H1 (cell line): Measurements from ENCODE around the gene CREG2. TPM values are rescaled to one million over a fixed set of nuclear protein-coding genes. Genes with fewer than 3 reads are reported as not detected.

Experiments
- CTCF ChIA-PET: fragments of 300-600 bp; sonication (Branson Sonifier 250); formaldehyde crosslinking; loops from one replicate; lab custom pipeline; 2021; ENCODE audit not compliant: partially characterized antibody; lab: Charles Lee
- POLR2A ChIA-PET: fragments of 300-600 bp; sonication (Branson Sonifier 250); formaldehyde crosslinking; loops from one replicate; lab custom pipeline; 2021; ENCODE audit warnings: inconsistent platforms; ENCODE audit not compliant: partially characterized antibody; lab: Charles Lee
- DNase-seq, 2 experiments: peaks; one replicate each; pipeline versions ENCODE4 v3.0.0 to v3.0.0-alpha.2; 2010 to 2022; ENCODE audit warnings: low spot score in 2 of 2, low read depth in 1 of 2, mixed read lengths in 1 of 2
- FAIRE-seq: peaks from 2 replicates; lab custom pipeline; 2011; peaks lifted over from hg19 to GRCh38; lab: Jason Lieb, UNC
- H2AFZ ChIP-seq: 2 replicates; pipeline ENCODE4 v1.8.1; 2012; ENCODE audit warnings: low read length, inconsistent platforms
- H2AK5ac ChIP-seq: 2 replicates; pipeline ENCODE4 v1.6.1; 2013; ENCODE audit warnings: low read depth, low read length
- H2BK120ac ChIP-seq: replicated peaks from 2 replicates; pipeline ENCODE3; 2013; ENCODE audit warnings: low read depth, low read length, inconsistent platforms
- H2BK12ac ChIP-seq: 2 replicates; pipeline ENCODE4 v1.6.1; 2013; ENCODE audit warnings: low read depth, low read length
- H2BK15ac ChIP-seq: 2 replicates; pipeline ENCODE4 v1.6.1; 2013; ENCODE audit warnings: low read length
- H2BK20ac ChIP-seq: 2 replicates; pipeline ENCODE4 v1.6.1; 2013; ENCODE audit warnings: low read length
- H2BK5ac ChIP-seq: 2 replicates; pipeline ENCODE4 v1.6.1; 2013; ENCODE audit warnings: low read depth, low read length
- H3K14ac ChIP-seq: 2 replicates; pipeline ENCODE4 v1.6.1; 2013; ENCODE audit warnings: inconsistent platforms; ENCODE audit not compliant: insufficient read length
- H3K18ac ChIP-seq: 2 replicates; pipeline ENCODE4 v1.6.1; 2013; ENCODE audit warnings: low read length; ENCODE audit errors: extremely low read depth
- H3K23ac ChIP-seq: 2 replicates; pipeline ENCODE4 v1.6.1; 2013; ENCODE audit warnings: inconsistent platforms; ENCODE audit not compliant: insufficient read length
- H3K23me2 ChIP-seq: 2 replicates; pipeline ENCODE4 v1.6.1; 2013; ENCODE audit warnings: low read depth, low read length
- H3K27ac ChIP-seq: 2 replicates; pipeline ENCODE4 v1.6.1; 2011; ENCODE audit warnings: low read depth, low read length, inconsistent platforms
- H3K27me3 ChIP-seq, 4 experiments: replicated peaks in 1 of 4; 1 replicate in 1 of 4; 2 replicates in 3 of 4; pipeline versions ENCODE4 v1.6.1 to v1.8.1; 2011 to 2013; ENCODE audit warnings: low read length in 3 of 4, mild to moderate bottlenecking in 3 of 4, inconsistent platforms in 2 of 4, mixed read lengths in 2 of 4, moderate library complexity in 1 of 4; ENCODE audit not compliant: control insufficient read depth in 3 of 4, insufficient read depth in 3 of 4; ENCODE audit errors: extremely low read depth in 1 of 4
- H3K36me3 ChIP-seq, 4 experiments: 2 replicates each; pipeline versions ENCODE4 v1.6.1 to v1.8.1; 2011 to 2013; ENCODE audit warnings: mild to moderate bottlenecking in 4 of 4, low read length in 3 of 4, moderate library complexity in 2 of 4, control low read depth in 1 of 4, inconsistent platforms in 1 of 4; ENCODE audit not compliant: insufficient read depth in 4 of 4, control insufficient read depth in 2 of 4
- H3K4ac ChIP-seq: replicated peaks from 2 replicates; pipeline ENCODE3; 2013; ENCODE audit warnings: low read length, low read depth, mixed read lengths, inconsistent platforms; ENCODE audit not compliant: insufficient read length
- H3K4me1 ChIP-seq, 4 experiments: replicated peaks in 1 of 4; 1 replicate in 1 of 4; 2 replicates in 3 of 4; pipeline versions ENCODE4 v1.6.1 to v1.8.1; 2011 to 2013; ENCODE audit warnings: low read length in 3 of 4, inconsistent platforms in 2 of 4, mixed read lengths in 1 of 4; ENCODE audit not compliant: insufficient read depth in 4 of 4, control insufficient read depth in 3 of 4
- H3K4me2 ChIP-seq, 2 experiments: 2 replicates each; pipeline versions ENCODE4 v1.6.1 to v1.8.1; 2011 to 2013; ENCODE audit warnings: low read depth in 2 of 2, low read length in 2 of 2, control low read depth in 1 of 2, inconsistent platforms in 1 of 2, mild to moderate bottlenecking in 1 of 2; ENCODE audit not compliant: insufficient read depth in 1 of 2
- H3K4me3 ChIP-seq, 4 experiments: fragments of 200-600, 300-600 bp in 1 of 4; sonication (generic), shearing (Covaris generic), sonication (Bioruptor Twin) in 1 of 4; 2 replicates each; pipeline versions ENCODE4 v1.5.1 to v1.8.1; 2011 to 2016; ENCODE audit warnings: low read length in 4 of 4, low read depth in 3 of 4, control low read depth in 2 of 4, inconsistent platforms in 2 of 4, mild to moderate bottlenecking in 2 of 4, mixed read lengths in 1 of 4, moderate library complexity in 1 of 4; ENCODE audit not compliant: insufficient read depth in 2 of 4; ENCODE audit errors: extremely low read depth in 1 of 4
- H3K56ac ChIP-seq: replicated peaks from 2 replicates; pipeline ENCODE3; 2013; ENCODE audit warnings: low read depth, mild to moderate bottlenecking, mixed read lengths, low read length, inconsistent platforms; ENCODE audit not compliant: insufficient read length
- H3K79me1 ChIP-seq: 2 replicates; pipeline ENCODE4 v1.6.1; 2013; ENCODE audit warnings: low read depth, low read length, control low read depth
- H3K79me2 ChIP-seq, 2 experiments: 2 replicates each; pipeline versions ENCODE4 v1.6.1 to v1.8.1; 2012 to 2013; ENCODE audit warnings: low read length in 2 of 2, mild to moderate bottlenecking in 2 of 2, inconsistent platforms in 1 of 2; ENCODE audit not compliant: insufficient read depth in 2 of 2, control insufficient read depth in 1 of 2
- H3K9ac ChIP-seq, 4 experiments: replicated peaks in 1 of 4; 1 replicate in 1 of 4; 2 replicates in 3 of 4; pipeline versions ENCODE4 v1.6.1 to v1.8.1; 2011 to 2013; ENCODE audit warnings: low read depth in 3 of 4, low read length in 3 of 4, control low read depth in 2 of 4, mild to moderate bottlenecking in 2 of 4, moderate library complexity in 2 of 4, inconsistent platforms in 1 of 4; ENCODE audit errors: extremely low read depth in 1 of 4
- H3K9me3 ChIP-seq, 2 experiments: 2 replicates each; pipeline versions ENCODE4 v1.6.1 to v1.8.1; 2012 to 2013; ENCODE audit warnings: mild to moderate bottlenecking in 2 of 2, moderate library complexity in 2 of 2, control low read depth in 1 of 2, inconsistent platforms in 1 of 2, low read depth in 1 of 2, low read length in 1 of 2, mixed read lengths in 1 of 2; ENCODE audit not compliant: insufficient read depth in 2 of 2
- H4K20me1 ChIP-seq, 2 experiments: replicated peaks in 1 of 2; 2 replicates each; pipeline versions ENCODE3 to v1.8.1; 2011 to 2013; ENCODE audit warnings: inconsistent platforms in 2 of 2, low read length in 2 of 2, mild to moderate bottlenecking in 1 of 2; ENCODE audit not compliant: insufficient read depth in 2 of 2, control insufficient read depth in 1 of 2
- H4K5ac ChIP-seq: 2 replicates; pipeline ENCODE4 v1.6.1; 2013; ENCODE audit warnings: low read length, low read depth, mixed read lengths, inconsistent platforms; ENCODE audit not compliant: insufficient read length
- H4K8ac ChIP-seq: 2 replicates; pipeline ENCODE4 v1.8.0; 2013; ENCODE audit warnings: mild to moderate bottlenecking, moderate library complexity, low read length, inconsistent platforms; ENCODE audit not compliant: insufficient read depth; ENCODE audit errors: extremely low read depth
- H4K91ac ChIP-seq: replicated peaks from 2 replicates; pipeline ENCODE3; 2013; ENCODE audit warnings: low read length, mixed read lengths, inconsistent platforms; ENCODE audit not compliant: insufficient read length
- BCL11A ChIP-seq, 2 experiments: IDR thresholded peaks; one replicate each; pipeline ENCODE4 v1.6.1; 2011; ENCODE audit warnings: low read depth in 2 of 2, low read length in 2 of 2, mild to moderate bottlenecking in 2 of 2
- CHD1 ChIP-seq: IDR thresholded peaks from 2 replicates; pipeline ENCODE4 v1.6.1; 2012; ENCODE audit warnings: low read depth, low read length, improper control_type of control experiment
- KDM1A ChIP-seq: fragments of 200-600, 300-600 bp; sonication (generic); IDR thresholded peaks from 2 replicates; pipeline ENCODE4 v1.7.1; 2016; ENCODE audit warnings: mild to moderate bottlenecking, low read length, borderline replicate concordance
- SIN3A ChIP-seq, 2 experiments: IDR thresholded peaks in 1 of 2; conservative IDR thresholded peaks in 1 of 2; 2 replicates each; pipeline ENCODE4 v1.6.1; 2011 to 2012; ENCODE audit warnings: low read length in 2 of 2, improper control_type of control experiment in 1 of 2, low read depth in 1 of 2, mild to moderate bottlenecking in 1 of 2
- SRF ChIP-seq: IDR thresholded peaks from 2 replicates; pipeline ENCODE4 v1.6.1; 2011; ENCODE audit warnings: mild to moderate bottlenecking, low read depth, low read length, moderate library complexity
- ZNF274 ChIP-seq: IDR thresholded peaks from 2 replicates; pipeline ENCODE4 v1.7.0; 2012; ENCODE audit warnings: low read length, borderline replicate concordance; ENCODE audit errors: extremely low read depth
- WGBS, 2 experiments: shearing (Covaris generic) in 1 of 2; methylation state at CpG; one replicate each; pipeline versions ENCODE4 v1.1.6 to v1.1.7; 2013 to 2015; ENCODE audit warnings: low lambda C conversion rate in 2 of 2, mixed read lengths in 2 of 2, inconsistent platforms in 1 of 2, low coverage in 1 of 2, missing lambda C conversion rate in 1 of 2; ENCODE audit not compliant: insufficient replicate concordance in 2 of 2, insufficient coverage in 1 of 2, insufficient read length in 1 of 2; ENCODE audit errors: extremely low coverage in 1 of 2, missing lambda C conversion rate in 1 of 2; 5-methylcytosine and 5-hydroxymethylcytosine counted together
- polyA plus RNA-seq, 7 experiments: library from polyadenylated mRNA; depleted of rRNA in 3 of 7; stranded (reverse) in 5 of 7; unstranded in 2 of 7; fragments of >200 nt in 5 of 7; fragments of 200-250 nt in 2 of 7; gene quantifications; 1 replicate in 5 of 7; 2 replicates in 1 of 7; 4 replicates in 1 of 7; pipeline versions ENCODE4 v1.2.1 to v1.2.3, GENCODE V29; 2011 to 2013; ENCODE audit warnings: missing spikeins in 2 of 7, mixed read lengths in 2 of 7
- total RNA-seq: library from RNA; stranded (reverse); fragmentation: NEBNext Ultra II Directional; extraction: Animal tissue kit (Norgen Biotek cat#: 25700); gene quantifications from 2 replicates; pipeline ENCODE4 v1.2.1, GENCODE V29; 2021

The CREG2 gene
- total and polyA plus RNA-seq, 2 of the 8 experiments (the other 6 are each of a cell fraction or from before 2014, with no cell fraction given) = 2.0 to 2.2 TPM

DNA sequence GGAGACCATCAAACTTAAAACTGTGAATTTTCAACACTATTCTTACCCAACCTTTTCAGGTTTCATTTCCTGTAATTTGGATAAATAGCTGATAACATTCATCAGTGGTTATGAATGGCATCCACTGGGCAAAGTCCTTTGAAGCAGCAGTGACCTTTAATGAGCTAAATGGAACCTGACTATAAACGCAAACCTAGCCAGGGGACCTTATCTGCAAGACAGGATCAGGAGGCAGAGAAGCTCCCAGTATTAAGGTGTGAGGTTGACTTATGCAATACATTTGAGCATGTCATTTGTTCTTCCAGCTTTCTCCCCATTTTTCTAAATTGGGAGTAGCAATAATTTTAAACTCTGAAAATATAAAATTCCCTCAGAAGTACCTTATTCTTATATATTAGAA is 38.4 kb downstream of the CREG2 start:
- no peak overlapping the region for H2AK5ac ChIP-seq
- DNase-seq = no peak
- CTCF ChIA-PET = interaction anchor here (0.7 to 6.4 kb wide), 8 partner anchors 12 to 145 kb away, joined by 3 to 33 read pairs (median 8); partner anchors contain the start of gene CREG2
- no peaks in the 10 kb centered on the region for H3K27me3 ChIP-seq
- POLR2A ChIA-PET = no interaction called here
- H3K14ac ChIP-seq = no peak overlapping the region
- peaks cover 0 to 7% (median 0%) of the 10 kb centered on the region in 4 experiments; a peak in 1 of 7 replicates for H3K4me1 ChIP-seq
- TF ChIP-seq ZNF274 (no peak), SIN3A (conservative IDR thresholded peaks at IDR 0.05 in 1 of 2, IDR thresholded peaks at IDR 0.05 in 1 of 2; ENCODE audit: low read depth in 1 of 2, low read length in 2 of 2) (no peak), SRF (no peak), KDM1A (no peak), BCL11A (IDR thresholded peaks at IDR 0.05; ENCODE audit: low read depth in 2 of 2, low read length in 2 of 2) (no peak), CHD1 (no peak)
- TF ChIP-seq, all 59 proteins: peak for 0
- H3K56ac ChIP-seq = no peak overlapping the region
- no peak overlapping the region for H4K91ac ChIP-seq
- H3K4ac ChIP-seq = no peak overlapping the region
- no peak overlapping the region for H4K8ac ChIP-seq
- H3K9ac ChIP-seq = no peak overlapping the region
- H2BK120ac ChIP-seq = no peak overlapping the region
- no peak overlapping the region for H3K4me2 ChIP-seq
- no peaks in the 10 kb centered on the region for H3K36me3 ChIP-seq
- H3K23ac ChIP-seq = no peak overlapping the region
- H2BK20ac ChIP-seq = no peak overlapping the region
- H3K4me3 ChIP-seq = no peak overlapping the region
- WGBS, 2 experiments = 96% methylated on average over 1 of the region's 1 CpG; no CpG with 5 or more reads in 1 of the 2 experiments
- H2BK5ac ChIP-seq = no peak overlapping the region
- no peak overlapping the region for H2BK12ac ChIP-seq
- H3K23me2 ChIP-seq = no peaks in the 10 kb centered on the region
- H4K5ac ChIP-seq = no peak overlapping the region
- no peaks in the 10 kb centered on the region for H3K79me2 ChIP-seq
- no peaks in the 10 kb centered on the region for H3K9me3 ChIP-seq
- H3K79me1 ChIP-seq = no peaks in the 10 kb centered on the region
- H3K18ac ChIP-seq = no peak overlapping the region
- no peak for FAIRE-seq
- H2AFZ ChIP-seq = no peak overlapping the region
- H4K20me1 ChIP-seq = no peaks in the 10 kb centered on the region
- no peak overlapping the region for H2BK15ac ChIP-seq
- no peak overlapping the region for H3K27ac ChIP-seq
